GM12874 (cell line): ENCODE measurements around the gene SCUBE1.

ENCODE experiments used
- TF ChIP-seq, protein P1 (sequence below): IDR thresholded peaks from 2 replicates; pipeline ENCODE4 v1.5.1; 2011; ENCODE audit warnings: low read depth, mild to moderate bottlenecking, control low read depth, low read length, moderate library complexity; ENCODE audit not compliant: insufficient read depth

SCUBE1 gene

DNA sequence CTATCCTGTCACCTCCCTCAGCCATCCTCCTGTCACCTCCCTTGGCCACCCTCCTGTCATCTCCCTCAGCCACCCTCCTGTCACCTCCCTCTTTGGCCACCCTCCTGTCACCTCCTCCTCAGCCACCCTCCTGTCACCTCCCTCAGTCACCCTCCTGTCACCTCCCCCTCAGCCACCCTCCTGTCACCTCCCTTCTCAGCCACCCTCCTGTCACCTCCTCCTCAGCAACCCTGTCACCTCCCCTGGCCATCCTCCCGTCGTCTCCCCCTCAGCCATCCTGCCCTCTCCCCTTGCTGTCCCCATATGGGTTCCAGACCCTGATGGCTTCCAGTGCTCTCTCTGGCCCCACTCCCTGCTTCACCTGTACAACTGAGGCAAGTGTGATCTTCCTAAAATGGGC, 61.8 kb downstream of the SCUBE1 start:
- TF ChIP-seq, protein P1, sequence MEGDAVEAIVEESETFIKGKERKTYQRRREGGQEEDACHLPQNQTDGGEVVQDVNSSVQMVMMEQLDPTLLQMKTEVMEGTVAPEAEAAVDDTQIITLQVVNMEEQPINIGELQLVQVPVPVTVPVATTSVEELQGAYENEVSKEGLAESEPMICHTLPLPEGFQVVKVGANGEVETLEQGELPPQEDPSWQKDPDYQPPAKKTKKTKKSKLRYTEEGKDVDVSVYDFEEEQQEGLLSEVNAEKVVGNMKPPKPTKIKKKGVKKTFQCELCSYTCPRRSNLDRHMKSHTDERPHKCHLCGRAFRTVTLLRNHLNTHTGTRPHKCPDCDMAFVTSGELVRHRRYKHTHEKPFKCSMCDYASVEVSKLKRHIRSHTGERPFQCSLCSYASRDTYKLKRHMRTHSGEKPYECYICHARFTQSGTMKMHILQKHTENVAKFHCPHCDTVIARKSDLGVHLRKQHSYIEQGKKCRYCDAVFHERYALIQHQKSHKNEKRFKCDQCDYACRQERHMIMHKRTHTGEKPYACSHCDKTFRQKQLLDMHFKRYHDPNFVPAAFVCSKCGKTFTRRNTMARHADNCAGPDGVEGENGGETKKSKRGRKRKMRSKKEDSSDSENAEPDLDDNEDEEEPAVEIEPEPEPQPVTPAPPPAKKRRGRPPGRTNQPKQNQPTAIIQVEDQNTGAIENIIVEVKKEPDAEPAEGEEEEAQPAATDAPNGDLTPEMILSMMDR, result no peak

DNA sequence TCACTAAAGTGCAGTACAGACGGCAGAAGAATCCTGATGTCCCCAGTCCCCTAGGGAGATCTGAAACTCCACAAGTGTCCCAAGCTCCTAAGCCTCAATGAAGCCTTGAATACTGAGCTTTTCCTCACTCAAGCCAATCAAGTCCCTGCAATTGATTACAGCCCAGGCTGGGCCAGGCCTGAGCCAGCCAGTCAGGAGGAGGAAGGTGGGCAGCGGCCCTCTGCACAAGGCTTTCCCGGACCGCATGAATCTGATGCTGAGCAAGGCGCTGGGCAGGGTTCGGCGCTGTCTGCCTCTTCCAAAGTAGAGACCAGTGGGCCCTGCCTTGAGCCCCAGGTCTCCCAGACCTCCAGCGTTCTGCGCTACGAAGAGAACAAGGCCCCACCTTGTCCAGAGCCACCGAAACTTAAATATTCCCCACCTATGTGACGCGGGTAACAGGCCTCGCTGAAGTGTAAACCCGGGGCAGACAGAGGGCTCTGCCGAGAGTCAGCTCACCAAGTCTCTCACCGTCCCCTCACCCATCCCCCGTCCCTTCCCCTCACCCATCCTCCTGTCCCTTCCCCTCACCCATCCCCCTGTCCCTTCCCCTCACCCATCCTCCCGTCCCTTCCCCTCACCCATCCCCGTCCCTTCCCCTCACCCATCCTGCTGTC, 63.2 kb downstream of the SCUBE1 start:
- TF ChIP-seq, protein P1, result no peak

DNA sequence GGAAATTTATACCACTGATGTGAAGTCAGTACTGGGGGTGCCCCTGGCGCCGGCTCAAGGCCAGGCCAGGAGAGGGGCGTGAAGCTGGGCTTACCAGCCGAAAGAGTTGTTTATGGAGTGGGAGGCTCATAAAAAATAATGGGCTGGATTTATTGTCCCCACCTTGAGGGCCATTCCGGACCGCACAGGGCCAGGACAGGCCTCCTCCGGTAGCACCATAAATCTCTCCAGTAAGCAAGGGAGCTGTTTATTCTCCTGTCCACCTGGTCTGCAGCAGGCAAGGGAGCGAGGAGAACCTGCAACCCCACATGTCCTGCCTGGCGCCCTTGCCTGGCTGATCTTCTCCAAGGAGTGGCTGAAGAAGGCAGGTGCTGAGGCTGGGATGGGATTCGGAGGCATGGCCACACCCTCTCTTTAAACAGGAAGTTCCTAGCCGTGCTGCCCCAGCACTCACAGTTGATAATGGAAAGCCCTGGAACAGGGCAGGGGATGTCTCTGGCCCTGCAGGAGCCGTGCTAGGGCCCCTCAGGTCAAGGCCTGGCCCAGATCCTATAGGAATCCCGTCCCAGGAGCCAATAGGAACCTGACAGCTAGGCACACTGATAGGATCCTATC, 65.1 kb downstream of the SCUBE1 start:
- TF ChIP-seq, protein P1, result no peak

DNA sequence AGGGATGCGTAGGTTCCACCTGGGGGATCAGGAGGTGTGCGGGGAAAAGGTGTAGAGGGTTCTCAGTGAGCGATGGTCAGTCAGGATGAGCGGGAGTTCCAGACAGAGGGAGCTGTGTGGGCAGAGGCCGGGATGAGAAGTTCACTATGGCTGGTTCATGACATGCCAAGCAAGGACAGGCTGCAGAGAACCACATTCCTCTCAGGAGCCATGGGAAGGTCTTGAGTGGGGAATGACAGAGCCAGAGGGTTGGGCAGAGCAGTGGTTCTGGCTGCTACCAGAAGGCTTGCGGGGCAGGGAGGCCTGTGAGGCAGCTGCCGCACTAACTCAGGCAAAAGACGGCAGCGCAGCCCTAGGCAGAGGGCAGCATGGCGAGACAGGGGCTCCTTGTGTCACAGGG, 66.1 kb downstream of the SCUBE1 start:
- TF ChIP-seq, protein P1, result no peak

DNA sequence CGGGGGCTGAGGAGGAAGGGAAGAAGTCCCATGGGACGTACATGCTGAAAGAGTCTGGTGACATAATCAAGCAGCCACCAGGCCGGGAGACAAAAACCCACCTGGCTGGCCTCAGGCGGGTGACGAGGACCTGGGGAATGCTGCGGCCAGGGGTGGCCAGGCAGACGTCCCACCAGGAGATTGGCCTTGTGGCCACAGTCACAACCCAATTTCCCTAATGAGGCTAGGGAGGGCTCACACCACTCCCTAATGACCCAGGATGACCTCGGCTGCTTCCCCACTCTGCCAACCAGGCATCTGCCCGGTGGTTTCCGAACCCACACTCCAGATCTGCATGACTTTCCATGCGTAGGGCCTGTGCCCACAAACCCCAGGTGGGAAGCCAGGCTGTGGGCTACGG, 66.9 kb downstream of the SCUBE1 start:
- TF ChIP-seq, protein P1, result no peak

DNA sequence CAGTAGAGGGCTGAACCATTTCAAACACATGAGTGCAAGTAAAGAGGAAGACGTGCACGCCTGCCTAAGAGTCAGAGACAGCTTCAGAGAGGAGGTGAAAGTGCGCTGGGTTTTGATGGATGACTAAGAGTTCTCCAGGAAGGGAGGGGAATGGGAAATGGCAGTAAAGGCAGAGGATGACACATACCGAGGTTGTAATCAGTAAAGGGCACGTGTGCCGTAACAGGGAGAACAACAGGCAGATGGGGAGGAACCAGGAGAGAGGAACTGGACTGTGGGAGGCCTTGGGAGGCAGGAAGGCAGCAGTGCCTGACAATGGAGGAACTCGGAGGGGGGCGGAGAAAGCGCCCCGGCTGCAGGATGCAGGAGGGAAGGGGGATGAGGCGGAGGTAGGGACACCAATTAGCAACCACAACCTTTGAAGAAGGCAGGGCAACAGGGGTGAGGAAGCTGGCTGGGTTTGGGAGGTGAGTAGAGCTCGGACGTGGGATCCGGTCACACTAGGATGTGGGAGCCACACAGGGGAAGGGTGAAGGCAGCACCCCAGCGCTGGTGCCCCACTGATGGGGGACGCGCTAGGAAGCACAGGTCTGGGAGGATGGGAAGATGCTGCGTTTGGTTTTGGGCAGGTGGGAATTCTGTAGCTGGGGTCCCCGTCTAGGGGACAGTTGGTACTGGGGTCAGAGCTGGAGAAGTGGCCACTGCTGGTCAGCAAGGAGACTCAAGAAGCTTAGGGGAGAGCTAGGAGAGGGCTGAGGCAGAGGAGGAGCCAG, 67.4 kb downstream of the SCUBE1 start:
- TF ChIP-seq, protein P1, result no peak

DNA sequence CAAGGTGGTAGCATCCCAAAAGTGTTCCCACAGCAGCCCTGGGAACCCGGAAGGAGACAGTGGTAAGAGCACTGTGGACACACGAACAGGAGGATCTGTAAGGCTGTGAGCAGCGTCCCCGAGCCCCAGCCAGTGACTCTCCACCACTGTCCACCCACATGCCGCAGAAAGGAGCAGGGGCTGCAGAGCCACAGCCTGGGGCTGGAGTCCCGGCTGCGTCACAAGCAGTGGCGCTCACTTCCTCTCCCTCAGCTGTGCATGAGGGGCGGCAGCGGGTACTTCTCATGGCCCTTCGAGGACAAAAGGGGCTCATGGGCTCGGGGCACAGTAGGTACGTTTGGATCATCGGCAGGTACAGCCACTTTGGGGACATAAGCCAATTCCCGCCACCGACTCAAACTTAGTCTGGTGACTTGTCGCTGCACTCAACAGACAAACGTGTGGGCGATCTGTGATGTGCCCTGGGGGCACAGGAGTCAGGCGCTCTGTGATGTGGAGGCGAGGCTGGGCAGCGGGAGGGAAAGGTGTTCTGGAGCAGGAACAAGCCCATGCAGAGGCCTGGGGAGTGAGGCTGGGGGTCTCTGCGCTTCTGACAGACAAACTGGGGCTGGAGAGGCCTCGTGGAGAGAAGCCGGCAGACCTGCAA, 68.5 kb downstream of the SCUBE1 start:
- TF ChIP-seq, protein P1, result no peak
